HepG2 (cell line): ENCODE results near the gene C2orf42. TPM values are rescaled to one million over a fixed set of nuclear protein-coding genes. Genes with fewer than 3 reads are reported as not detected.

Source experiments
- PAX8 ChIP-seq: sonication (generic); formaldehyde crosslinking; IDR thresholded peaks from 2 replicates; pipeline ENCODE4 v1.8.0; 2022; ENCODE audit warnings: mild to moderate bottlenecking, missing genetic modification reagents, borderline replicate concordance
- PHF21A ChIP-seq: sonication (generic); formaldehyde crosslinking; IDR thresholded peaks from 2 replicates; pipeline ENCODE4 v1.5.0; 2020; ENCODE audit warnings: mild to moderate bottlenecking, missing genetic modification reagents
- THYN1 ChIP-seq: sonication (generic); formaldehyde crosslinking; IDR thresholded peaks from 2 replicates; pipeline ENCODE4 v1.8.1; 2023; ENCODE audit warnings: low read depth, mild to moderate bottlenecking, moderate library complexity, missing genetic modification reagents, borderline replicate concordance
- ZNF224 ChIP-seq: sonication (generic); formaldehyde crosslinking; IDR thresholded peaks from 2 replicates; pipeline ENCODE4 v1.5.0; 2020; ENCODE audit warnings: mild to moderate bottlenecking, missing genetic modification reagents
- ZNF761 ChIP-seq: sonication (generic); formaldehyde crosslinking; conservative IDR thresholded peaks from 2 replicates; pipeline ENCODE4 v1.4.0; 2020; ENCODE audit warnings: mild to moderate bottlenecking, missing genetic modification reagents
- polyA plus RNA-seq, 8 experiments: library from polyadenylated mRNA; depleted of rRNA in 3 of 8; stranded (reverse) in 7 of 8; unstranded in 1 of 8; fragments of >200 nt; fragmentation: Illumina TruSeq in 4 of 8; extraction: Trizol in 4 of 8; gene quantifications; 2 replicates each; pipeline versions ENCODE4 v1.2.1 to v1.2.3, GENCODE V29; 2011 to 2016; ENCODE audit warnings: low read depth in 4 of 8, missing spikeins in 1 of 8, mixed read lengths in 1 of 8; ENCODE audit not compliant: insufficient read depth in 1 of 8
- total RNA-seq, 5 experiments: library from RNA; depleted of rRNA; stranded (reverse); fragments of >200 nt; fragmentation: Illumina TruSeq; extraction: Trizol; gene quantifications; 2 replicates each; pipeline ENCODE4 v1.2.3, GENCODE V29; 2016; ENCODE audit warnings: low read depth in 1 of 5
- TF ChIP-seq, protein P1 (sequence below): sonication (generic); formaldehyde crosslinking; IDR thresholded peaks from 2 replicates; pipeline ENCODE4 v1.4.0; 2020; ENCODE audit warnings: missing genetic modification reagents
- TF ChIP-seq, protein P2 (sequence below), 2 experiments: sonication (generic) in 1 of 2; formaldehyde crosslinking in 1 of 2; IDR thresholded peaks; 2 replicates each; pipeline versions ENCODE4 v1.6.1 to v1.9.0; 2014 to 2022; ENCODE audit warnings: antibody characterized with exemption in 1 of 2, borderline replicate concordance in 1 of 2, inconsistent platforms in 1 of 2, low read depth in 1 of 2, missing genetic modification reagents in 1 of 2
- TF ChIP-seq, protein P3 (sequence below): sonication (generic); formaldehyde crosslinking; IDR thresholded peaks from 2 replicates; pipeline ENCODE4 v1.4.0; 2020; ENCODE audit warnings: missing genetic modification reagents
- TF ChIP-seq, protein P4 (sequence below): sonication (generic); formaldehyde crosslinking; conservative IDR thresholded peaks from 2 replicates; pipeline ENCODE4 v1.8.0; 2022; ENCODE audit warnings: low read depth, missing genetic modification reagents
- TF ChIP-seq, protein P5 (sequence below): sonication (generic); formaldehyde crosslinking; IDR thresholded peaks from 2 replicates; pipeline ENCODE4 v1.8.0; 2022; ENCODE audit warnings: low read depth, missing genetic modification reagents
- TF ChIP-seq, protein P6 (sequence below): sonication (generic); formaldehyde crosslinking; IDR thresholded peaks from 2 replicates; pipeline ENCODE4 v1.5.1; 2020; ENCODE audit warnings: missing genetic modification reagents, mild to moderate bottlenecking, borderline replicate concordance

C2orf42 gene
- total and polyA plus RNA-seq, 2 of the 13 experiments (the other 11 are each of a cell fraction or from before 2014, with no cell fraction given) = 9.3 to 9.9 TPM

DNA sequence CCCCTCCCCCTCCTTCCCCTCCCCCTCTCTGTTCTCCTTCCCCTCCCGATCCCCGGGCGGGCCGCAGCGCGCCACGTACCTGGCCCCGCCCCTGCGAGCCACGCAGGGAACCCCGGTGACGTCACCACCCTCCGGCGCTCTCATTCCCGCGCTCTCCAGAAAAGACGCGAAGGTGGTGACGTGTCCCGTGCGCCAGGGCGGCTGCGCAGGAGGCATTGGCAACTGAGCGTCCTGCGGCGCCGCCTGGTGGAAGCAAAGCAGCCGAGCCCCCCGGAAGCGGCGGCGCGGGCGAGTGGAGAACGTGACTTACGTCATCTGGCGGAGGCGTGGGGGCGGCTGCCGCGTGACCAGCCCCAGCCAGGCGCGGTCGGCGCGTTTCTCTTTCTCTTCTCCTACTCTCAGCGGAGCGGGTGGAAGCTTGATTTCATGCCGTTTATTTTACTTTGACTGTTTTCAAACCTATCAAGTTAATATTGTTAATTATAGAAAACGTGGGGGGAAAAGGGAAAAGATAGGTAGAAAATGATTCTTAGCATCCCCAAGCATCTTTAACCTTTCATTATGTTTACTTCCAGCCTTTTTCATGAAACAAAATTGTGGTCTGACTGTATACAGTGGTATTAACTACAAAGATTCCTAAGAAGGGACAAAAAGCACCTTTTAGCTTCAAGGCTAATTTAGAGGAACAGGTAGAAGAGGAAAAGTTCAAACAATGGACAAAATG, 48.1 kb downstream of the C2orf42 start (continued):
- TF ChIP-seq, protein P1, sequence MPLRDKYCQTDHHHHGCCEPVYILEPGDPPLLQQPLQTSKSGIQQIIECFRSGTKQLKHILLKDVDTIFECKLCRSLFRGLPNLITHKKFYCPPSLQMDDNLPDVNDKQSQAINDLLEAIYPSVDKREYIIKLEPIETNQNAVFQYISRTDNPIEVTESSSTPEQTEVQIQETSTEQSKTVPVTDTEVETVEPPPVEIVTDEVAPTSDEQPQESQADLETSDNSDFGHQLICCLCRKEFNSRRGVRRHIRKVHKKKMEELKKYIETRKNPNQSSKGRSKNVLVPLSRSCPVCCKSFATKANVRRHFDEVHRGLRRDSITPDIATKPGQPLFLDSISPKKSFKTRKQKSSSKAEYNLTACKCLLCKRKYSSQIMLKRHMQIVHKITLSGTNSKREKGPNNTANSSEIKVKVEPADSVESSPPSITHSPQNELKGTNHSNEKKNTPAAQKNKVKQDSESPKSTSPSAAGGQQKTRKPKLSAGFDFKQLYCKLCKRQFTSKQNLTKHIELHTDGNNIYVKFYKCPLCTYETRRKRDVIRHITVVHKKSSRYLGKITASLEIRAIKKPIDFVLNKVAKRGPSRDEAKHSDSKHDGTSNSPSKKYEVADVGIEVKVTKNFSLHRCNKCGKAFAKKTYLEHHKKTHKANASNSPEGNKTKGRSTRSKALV = peak; percentile 95; the same call in 1 of the 2 replicates
- peak; percentile 88; the same call in 1 of the 2 replicates for TF ChIP-seq PHF21A
- TF ChIP-seq ZNF761 (CRISPR knock-in tag) = no peak; the same call in 1 of the 2 replicates
- TF ChIP-seq, protein P2, sequence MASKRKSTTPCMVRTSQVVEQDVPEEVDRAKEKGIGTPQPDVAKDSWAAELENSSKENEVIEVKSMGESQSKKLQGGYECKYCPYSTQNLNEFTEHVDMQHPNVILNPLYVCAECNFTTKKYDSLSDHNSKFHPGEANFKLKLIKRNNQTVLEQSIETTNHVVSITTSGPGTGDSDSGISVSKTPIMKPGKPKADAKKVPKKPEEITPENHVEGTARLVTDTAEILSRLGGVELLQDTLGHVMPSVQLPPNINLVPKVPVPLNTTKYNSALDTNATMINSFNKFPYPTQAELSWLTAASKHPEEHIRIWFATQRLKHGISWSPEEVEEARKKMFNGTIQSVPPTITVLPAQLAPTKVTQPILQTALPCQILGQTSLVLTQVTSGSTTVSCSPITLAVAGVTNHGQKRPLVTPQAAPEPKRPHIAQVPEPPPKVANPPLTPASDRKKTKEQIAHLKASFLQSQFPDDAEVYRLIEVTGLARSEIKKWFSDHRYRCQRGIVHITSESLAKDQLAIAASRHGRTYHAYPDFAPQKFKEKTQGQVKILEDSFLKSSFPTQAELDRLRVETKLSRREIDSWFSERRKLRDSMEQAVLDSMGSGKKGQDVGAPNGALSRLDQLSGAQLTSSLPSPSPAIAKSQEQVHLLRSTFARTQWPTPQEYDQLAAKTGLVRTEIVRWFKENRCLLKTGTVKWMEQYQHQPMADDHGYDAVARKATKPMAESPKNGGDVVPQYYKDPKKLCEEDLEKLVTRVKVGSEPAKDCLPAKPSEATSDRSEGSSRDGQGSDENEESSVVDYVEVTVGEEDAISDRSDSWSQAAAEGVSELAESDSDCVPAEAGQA (IDR thresholded peaks at IDR 0.05; ENCODE audit: low read depth) = peak; percentile 99
- TF ChIP-seq, protein P2 (CRISPR knock-in tag; IDR thresholded peaks at IDR 0.05; ENCODE audit: borderline replicate concordance) = peak; percentile 45; the same call in 1 of the 2 replicates
- no peak for TF ChIP-seq THYN1 (CRISPR knock-in tag)
- TF ChIP-seq, protein P3, sequence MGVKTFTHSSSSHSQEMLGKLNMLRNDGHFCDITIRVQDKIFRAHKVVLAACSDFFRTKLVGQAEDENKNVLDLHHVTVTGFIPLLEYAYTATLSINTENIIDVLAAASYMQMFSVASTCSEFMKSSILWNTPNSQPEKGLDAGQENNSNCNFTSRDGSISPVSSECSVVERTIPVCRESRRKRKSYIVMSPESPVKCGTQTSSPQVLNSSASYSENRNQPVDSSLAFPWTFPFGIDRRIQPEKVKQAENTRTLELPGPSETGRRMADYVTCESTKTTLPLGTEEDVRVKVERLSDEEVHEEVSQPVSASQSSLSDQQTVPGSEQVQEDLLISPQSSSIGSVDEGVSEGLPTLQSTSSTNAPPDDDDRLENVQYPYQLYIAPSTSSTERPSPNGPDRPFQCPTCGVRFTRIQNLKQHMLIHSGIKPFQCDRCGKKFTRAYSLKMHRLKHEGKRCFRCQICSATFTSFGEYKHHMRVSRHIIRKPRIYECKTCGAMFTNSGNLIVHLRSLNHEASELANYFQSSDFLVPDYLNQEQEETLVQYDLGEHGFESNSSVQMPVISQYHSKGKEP (CRISPR knock-in tag) = no peak; the same call in none of the 2 replicates
- TF ChIP-seq, protein P4, sequence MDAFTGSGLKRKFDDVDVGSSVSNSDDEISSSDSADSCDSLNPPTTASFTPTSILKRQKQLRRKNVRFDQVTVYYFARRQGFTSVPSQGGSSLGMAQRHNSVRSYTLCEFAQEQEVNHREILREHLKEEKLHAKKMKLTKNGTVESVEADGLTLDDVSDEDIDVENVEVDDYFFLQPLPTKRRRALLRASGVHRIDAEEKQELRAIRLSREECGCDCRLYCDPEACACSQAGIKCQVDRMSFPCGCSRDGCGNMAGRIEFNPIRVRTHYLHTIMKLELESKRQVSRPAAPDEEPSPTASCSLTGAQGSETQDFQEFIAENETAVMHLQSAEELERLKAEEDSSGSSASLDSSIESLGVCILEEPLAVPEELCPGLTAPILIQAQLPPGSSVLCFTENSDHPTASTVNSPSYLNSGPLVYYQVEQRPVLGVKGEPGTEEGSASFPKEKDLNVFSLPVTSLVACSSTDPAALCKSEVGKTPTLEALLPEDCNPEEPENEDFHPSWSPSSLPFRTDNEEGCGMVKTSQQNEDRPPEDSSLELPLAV (CRISPR knock-in tag) = no peak; the same call in 1 of the 2 replicates
- peak; percentile 23; the same call in 1 of the 2 replicates for TF ChIP-seq PAX8 (CRISPR knock-in tag)
- TF ChIP-seq, protein P5, sequence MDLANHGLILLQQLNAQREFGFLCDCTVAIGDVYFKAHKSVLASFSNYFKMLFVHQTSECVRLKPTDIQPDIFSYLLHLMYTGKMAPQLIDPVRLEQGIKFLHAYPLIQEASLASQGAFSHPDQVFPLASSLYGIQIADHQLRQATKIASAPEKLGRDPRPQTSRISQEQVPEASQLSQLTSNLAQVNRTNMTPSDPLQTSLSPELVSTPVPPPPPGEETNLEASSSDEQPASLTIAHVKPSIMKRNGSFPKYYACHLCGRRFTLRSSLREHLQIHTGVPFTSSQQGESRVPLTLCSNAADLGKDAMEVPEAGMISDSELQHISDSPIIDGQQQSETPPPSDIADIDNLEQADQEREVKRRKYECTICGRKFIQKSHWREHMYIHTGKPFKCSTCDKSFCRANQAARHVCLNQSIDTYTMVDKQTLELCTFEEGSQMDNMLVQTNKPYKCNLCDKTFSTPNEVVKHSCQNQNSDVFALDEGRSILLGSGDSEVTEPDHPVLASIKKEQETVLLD (CRISPR knock-in tag) = peak; percentile 90
- 0 out of 2 replicates have a peak, but pooled peaks have one; percentile 74 for TF ChIP-seq ZNF224 (CRISPR knock-in tag)
- TF ChIP-seq, protein P6, sequence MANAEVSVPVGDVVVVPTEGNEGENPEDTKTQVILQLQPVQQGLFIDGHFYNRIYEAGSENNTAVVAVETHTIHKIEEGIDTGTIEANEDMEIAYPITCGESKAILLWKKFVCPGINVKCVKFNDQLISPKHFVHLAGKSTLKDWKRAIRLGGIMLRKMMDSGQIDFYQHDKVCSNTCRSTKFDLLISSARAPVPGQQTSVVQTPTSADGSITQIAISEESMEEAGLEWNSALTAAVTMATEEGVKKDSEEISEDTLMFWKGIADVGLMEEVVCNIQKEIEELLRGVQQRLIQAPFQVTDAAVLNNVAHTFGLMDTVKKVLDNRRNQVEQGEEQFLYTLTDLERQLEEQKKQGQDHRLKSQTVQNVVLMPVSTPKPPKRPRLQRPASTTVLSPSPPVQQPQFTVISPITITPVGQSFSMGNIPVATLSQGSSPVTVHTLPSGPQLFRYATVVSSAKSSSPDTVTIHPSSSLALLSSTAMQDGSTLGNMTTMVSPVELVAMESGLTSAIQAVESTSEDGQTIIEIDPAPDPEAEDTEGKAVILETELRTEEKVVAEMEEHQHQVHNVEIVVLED (CRISPR knock-in tag) = peak; percentile 98
